GM12878 (cell line): ENCODE data around the gene NRXN3. TPM values are rescaled to one million over a fixed set of nuclear protein-coding genes. Genes with fewer than 3 reads are reported as not detected.

Experiments
- ATAC-seq: fragments of 200-7000 bp; cut with Tn5 transposase; 3 replicates; pipeline ENCODE4 v1.9.1; 2020; ENCODE audit warnings: mild to moderate bottlenecking, moderate library complexity
- BruUV-seq: library from RNA; stranded (reverse); fragments of 400-500 nt; replicated peaks from 2 replicates; lab custom pipeline; 2021; lab: Mats Ljungman, UMichigan
- CTCF ChIA-PET: fragments of 300-600 bp; sonication (Branson Sonifier 250); formaldehyde crosslinking; extraction: SDS; loops from one replicate; lab custom pipeline; 2021; ENCODE audit warnings: inconsistent platforms; lab: Yijun Ruan, JAX
- POLR2A ChIA-PET: fragments of 350-600 bp; formaldehyde crosslinking; extraction: SDS; loops from one replicate; lab custom pipeline; 2021; ENCODE audit warnings: inconsistent platforms; lab: Charles Lee
- RAD21 ChIA-PET: fragments of 300-600 bp; sonication (Branson Sonifier 250); formaldehyde crosslinking; loops from one replicate; lab custom pipeline; 2023; ENCODE audit warnings: antibody characterized with exemption; ENCODE audit not compliant: unreplicated experiment; lab: Charles Lee
- SMC1A ChIA-PET: fragments of 300-600 bp; sonication (Branson Sonifier 250); formaldehyde crosslinking; loops from one replicate; lab custom pipeline; 2023; ENCODE audit not compliant: unreplicated experiment, uncharacterized antibody; lab: Charles Lee
- DNase-seq: peaks from one replicate; pipeline ENCODE4 v3.0.0-alpha.2; 2011; ENCODE audit warnings: low read depth, low spot score
- FAIRE-seq: peaks from 3 replicates; lab custom pipeline; 2011; peaks lifted over from hg19 to GRCh38; lab: Jason Lieb, UNC
- H2AFZ ChIP-seq: 2 replicates; pipeline ENCODE4 v1.6.0; 2011; ENCODE audit warnings: low read depth, low read length, control low read depth; ENCODE audit not compliant: control insufficient read depth
- H3K27ac ChIP-seq: 2 replicates; pipeline ENCODE4 v1.5.1; 2011; ENCODE audit warnings: control low read depth; ENCODE audit not compliant: control insufficient read depth, insufficient read depth
- H3K27me3 ChIP-seq, 2 experiments: replicated peaks in 1 of 2; 2 replicates each; pipeline versions ENCODE4 v1.6.0 to v1.6.1; 2011; ENCODE audit warnings: low read length in 1 of 2; ENCODE audit not compliant: control insufficient read depth in 2 of 2, insufficient read depth in 2 of 2
- H3K36me3 ChIP-seq, 2 experiments: 2 replicates each; pipeline ENCODE4 v1.5.1; 2011; ENCODE audit warnings: low read length in 1 of 2; ENCODE audit not compliant: control insufficient read depth in 2 of 2, insufficient read depth in 2 of 2
- H3K4me1 ChIP-seq: 2 replicates; pipeline ENCODE4 v1.6.1; 2011; ENCODE audit warnings: mild to moderate bottlenecking, low read length, moderate library complexity, mixed read lengths; ENCODE audit not compliant: control insufficient read depth, insufficient read depth
- H3K4me2 ChIP-seq: 2 replicates; pipeline ENCODE4 v1.6.0; 2011; ENCODE audit warnings: control low read depth; ENCODE audit not compliant: control insufficient read depth, insufficient read depth
- H3K4me3 ChIP-seq: fragments of 200-600 bp; sonication (generic); 2 replicates; pipeline ENCODE4 v1.5.1; 2016
- H3K79me2 ChIP-seq: 2 replicates; pipeline ENCODE4 v1.6.0; 2011; ENCODE audit warnings: low read length; ENCODE audit not compliant: control insufficient read depth, insufficient read depth
- H3K9ac ChIP-seq: 2 replicates; pipeline ENCODE4 v1.8.0; 2011; ENCODE audit warnings: low read length, control low read depth, mixed read lengths; ENCODE audit not compliant: control insufficient read depth, insufficient read depth
- H3K9me3 ChIP-seq: replicated peaks from 3 replicates; pipeline ENCODE4 v1.5.1; 2011; ENCODE audit warnings: mild to moderate bottlenecking, low read length; ENCODE audit not compliant: control insufficient read depth, insufficient read depth
- H4K20me1 ChIP-seq: 2 replicates; pipeline ENCODE4 v1.6.0; 2011; ENCODE audit not compliant: control insufficient read depth, insufficient read depth
- BCL3 ChIP-seq: IDR thresholded peaks from 2 replicates; pipeline ENCODE4 v1.6.1; 2011; ENCODE audit warnings: borderline replicate concordance, low read depth, mild to moderate bottlenecking, moderate library complexity, low read length; ENCODE audit not compliant: insufficient read depth, poor library complexity, severe bottlenecking
- CEBPB ChIP-seq, 2 experiments: fragments of 150-350 bp in 1 of 2; IDR thresholded peaks; 2 replicates each; pipeline ENCODE4 v1.6.1; 2012 to 2014; ENCODE audit warnings: low read depth in 2 of 2, low read length in 2 of 2, borderline replicate concordance in 1 of 2, inconsistent platforms in 1 of 2
- DPF2 ChIP-seq: fragments of 450-650 bp; IDR thresholded peaks from 2 replicates; pipeline ENCODE4 v1.6.1; 2017; ENCODE audit warnings: mild to moderate bottlenecking
- IRF4 ChIP-seq: IDR thresholded peaks from 2 replicates; pipeline ENCODE4 v1.6.1; 2011; ENCODE audit warnings: low read depth, low read length
- MYB ChIP-seq: fragments of 150-350 bp; IDR thresholded peaks from 2 replicates; pipeline ENCODE4 v1.6.1; 2014; ENCODE audit warnings: mild to moderate bottlenecking, low read depth, low read length, borderline replicate concordance
- MYC ChIP-seq: IDR thresholded peaks from 2 replicates; pipeline ENCODE4 v1.6.1; 2011; ENCODE audit warnings: mild to moderate bottlenecking, low read length, moderate library complexity, inconsistent platforms; ENCODE audit not compliant: insufficient read depth, insufficient replicate concordance, insufficient read length, severe bottlenecking
- NFXL1 ChIP-seq: fragments of 450-650 bp; IDR thresholded peaks from 2 replicates; pipeline ENCODE4 v1.6.1; 2017; ENCODE audit warnings: antibody characterized with exemption, mild to moderate bottlenecking, borderline replicate concordance
- PBX3 ChIP-seq: IDR thresholded peaks from 2 replicates; pipeline ENCODE4 v1.6.1; 2011; ENCODE audit warnings: mild to moderate bottlenecking, low read depth, low read length, moderate library complexity; ENCODE audit not compliant: insufficient replicate concordance
- POLR2AphosphoS2 ChIP-seq: IDR thresholded peaks from 2 replicates; pipeline ENCODE4 v1.6.1; 2011; ENCODE audit warnings: low read depth, mild to moderate bottlenecking, low read length, improper control_type of control experiment, moderate library complexity
- RAD21 ChIP-seq: IDR thresholded peaks from 2 replicates; pipeline ENCODE4 v1.6.1; 2011; ENCODE audit warnings: mild to moderate bottlenecking, low read depth, low read length, moderate library complexity; ENCODE audit not compliant: insufficient read depth
- USF2 ChIP-seq: IDR thresholded peaks from 2 replicates; pipeline ENCODE4 v1.6.1; 2011; ENCODE audit warnings: low read depth, low read length, improper control_type of control experiment, borderline replicate concordance
- WRNIP1 ChIP-seq: IDR thresholded peaks from 2 replicates; pipeline ENCODE4 v1.6.1; 2011; ENCODE audit warnings: low read depth, low read length, improper control_type of control experiment, borderline replicate concordance
- WGBS: methylation state at CpG from one replicate; pipeline ENCODE4 v1.1.6; 2016; ENCODE audit warnings: low lambda C conversion rate; ENCODE audit not compliant: insufficient replicate concordance, insufficient coverage; ENCODE audit errors: missing lambda C conversion rate; 5-methylcytosine and 5-hydroxymethylcytosine counted together
- in situ Hi-C: fragments of 300-500 bp; cut with MboI; formaldehyde crosslinking; loops from 9 replicates; pipeline ENCODE4 v1.14.3; 2018; ENCODE audit warnings: mixed read lengths
- intact Hi-C: fragments of 100-400 bp; cut with micrococcal nuclease; formaldehyde crosslinking; loops from one replicate; pipeline ENCODE4 v1.14.2; 2022; ENCODE audit not compliant: unreplicated experiment
- polyA plus RNA-seq, 11 experiments: library from polyadenylated mRNA; depleted of rRNA in 4 of 11; unstranded in 6 of 11; stranded (reverse) in 5 of 11; fragments of >200 nt; fragmentation: Nextera tagmentation in 4 of 11; fragmentation: Illumina TruSeq in 1 of 11; extraction: Ambion mirVana in 4 of 11; extraction: Trizol in 1 of 11; gene quantifications; 1 replicate in 1 of 11; 2 replicates in 10 of 11; pipeline versions ENCODE4 v1.2.1 to v1.2.3, GENCODE V29; 2011 to 2016; ENCODE audit warnings: inconsistent platforms in 2 of 11, missing spikeins in 2 of 11, low read depth in 1 of 11
- total RNA-seq, 4 experiments: library from RNA; depleted of rRNA in 3 of 4; stranded (reverse); fragments of >200 nt in 3 of 4; fragmentation: Illumina TruSeq in 1 of 4; extraction: Trizol in 1 of 4; gene quantifications; 2 replicates each; pipeline versions ENCODE4 v1.2.1 to v1.2.3, GENCODE V29; 2013 to 2021

NRXN3 gene
- total and polyA plus RNA-seq, 10 of the 15 experiments (the other 5 are each of a cell fraction or from before 2014, with no cell fraction given): 0.52 to 3.3 (median 1.4) TPM

GRCh38 chr14:78674820-78675219, 504.6 kb downstream of the NRXN3 start:
- in situ Hi-C loops: no loop called here
- Histone ChIP-seq H3K4me2 (no peak overlapping the region), H3K36me3 (no peaks in the 10 kb centered on the region), H4K20me1 (no peaks in the 10 kb centered on the region), H3K9me3 (no peaks in the 10 kb centered on the region), H3K79me2 (no peaks in the 10 kb centered on the region), H3K27ac (no peak overlapping the region), H3K4me3 (no peak overlapping the region), H3K9ac (no peak overlapping the region), H3K27me3 (no peaks in the 10 kb centered on the region), H3K4me1 (no peaks in the 10 kb centered on the region), H2AFZ (no peak overlapping the region)
- FAIRE-seq (no peak), DNase-seq (no peak), ATAC-seq (no peak)
- no TSS peak for BruUV-seq
- ChIA-PET RAD21 (no interaction called here), POLR2A (no interaction called here), SMC1A (no interaction called here), CTCF (no interaction called here)
- intact Hi-C loops: no loop called here
- no peak for TF ChIP-seq USF2
- TF ChIP-seq WRNIP1: no peak
- no peak for TF ChIP-seq RAD21

GRCh38 chr14:78683206-78683605, 513.0 kb downstream of the NRXN3 start:
- no peak for FAIRE-seq
- H3K4me2 ChIP-seq: no peak overlapping the region
- H3K9ac ChIP-seq: no peak overlapping the region
- no peak for ATAC-seq
- no peaks in the 10 kb centered on the region for H3K36me3 ChIP-seq
- intact Hi-C loops (no loop called here), in situ Hi-C loops (no loop called here)
- H3K4me1 ChIP-seq: no peaks in the 10 kb centered on the region
- ChIA-PET POLR2A (no interaction called here), SMC1A (no interaction called here), CTCF (interaction anchor here (1.5 kb wide), 1 partner anchor 14 kb away, joined by 4 read pairs; no protein-coding TSS in a partner anchor), RAD21 (no interaction called here)
- no peaks in the 10 kb centered on the region for H3K9me3 ChIP-seq
- H2AFZ ChIP-seq: no peak overlapping the region
- DNase-seq: no peak
- no peaks in the 10 kb centered on the region for H4K20me1 ChIP-seq
- no peaks in the 10 kb centered on the region for H3K79me2 ChIP-seq
- TF ChIP-seq BCL3 (no peak), RAD21 (no peak), CEBPB (IDR thresholded peaks at IDR 0.05; ENCODE audit: borderline replicate concordance in 1 of 2, low read depth in 2 of 2, low read length in 2 of 2) (no peak), NFXL1 (no peak), DPF2 (no peak), WRNIP1 (no peak), PBX3 (no peak), POLR2AphosphoS2 (no peak), MYB (no peak), MYC (no peak), IRF4 (no peak)
- no peaks in the 10 kb centered on the region for H3K27me3 ChIP-seq
- BruUV-seq: no TSS peak
- WGBS: 28% methylated on average over 5 of the region's 5 CpGs
- no peak overlapping the region for H3K27ac ChIP-seq
- H3K4me3 ChIP-seq: no peak overlapping the region
